GM12801 (cell line): ENCODE results near the gene WBP2.

Source experiments
- TF ChIP-seq, protein P1 (sequence below): IDR thresholded peaks from one replicate; pipeline ENCODE4 v1.5.1; 2011; ENCODE audit warnings: control low read depth; ENCODE audit not compliant: insufficient read length; ENCODE audit errors: extremely low read depth

The WBP2 gene

DNA sequence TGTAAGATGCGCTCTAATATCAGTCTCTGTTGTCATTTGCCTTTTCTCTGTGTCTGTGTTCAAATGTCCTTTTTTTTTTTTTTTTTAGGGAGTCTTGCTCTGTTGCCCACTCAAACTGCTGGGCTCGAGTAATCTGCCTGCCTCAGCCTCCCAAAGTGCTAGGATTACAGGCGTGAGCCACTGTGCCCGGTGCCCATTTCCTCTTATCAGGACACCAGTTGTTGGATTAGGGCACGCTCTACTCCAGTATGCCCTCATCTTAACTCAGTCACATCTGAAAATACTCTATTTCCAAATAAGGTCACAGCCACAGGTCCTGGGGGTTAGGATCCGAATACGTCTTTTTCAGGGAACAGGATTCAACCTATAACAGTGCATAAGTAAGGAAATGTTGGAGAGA, 25.1 kb upstream of the WBP2 start:
- TF ChIP-seq, protein P1, sequence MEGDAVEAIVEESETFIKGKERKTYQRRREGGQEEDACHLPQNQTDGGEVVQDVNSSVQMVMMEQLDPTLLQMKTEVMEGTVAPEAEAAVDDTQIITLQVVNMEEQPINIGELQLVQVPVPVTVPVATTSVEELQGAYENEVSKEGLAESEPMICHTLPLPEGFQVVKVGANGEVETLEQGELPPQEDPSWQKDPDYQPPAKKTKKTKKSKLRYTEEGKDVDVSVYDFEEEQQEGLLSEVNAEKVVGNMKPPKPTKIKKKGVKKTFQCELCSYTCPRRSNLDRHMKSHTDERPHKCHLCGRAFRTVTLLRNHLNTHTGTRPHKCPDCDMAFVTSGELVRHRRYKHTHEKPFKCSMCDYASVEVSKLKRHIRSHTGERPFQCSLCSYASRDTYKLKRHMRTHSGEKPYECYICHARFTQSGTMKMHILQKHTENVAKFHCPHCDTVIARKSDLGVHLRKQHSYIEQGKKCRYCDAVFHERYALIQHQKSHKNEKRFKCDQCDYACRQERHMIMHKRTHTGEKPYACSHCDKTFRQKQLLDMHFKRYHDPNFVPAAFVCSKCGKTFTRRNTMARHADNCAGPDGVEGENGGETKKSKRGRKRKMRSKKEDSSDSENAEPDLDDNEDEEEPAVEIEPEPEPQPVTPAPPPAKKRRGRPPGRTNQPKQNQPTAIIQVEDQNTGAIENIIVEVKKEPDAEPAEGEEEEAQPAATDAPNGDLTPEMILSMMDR, result no peak

DNA sequence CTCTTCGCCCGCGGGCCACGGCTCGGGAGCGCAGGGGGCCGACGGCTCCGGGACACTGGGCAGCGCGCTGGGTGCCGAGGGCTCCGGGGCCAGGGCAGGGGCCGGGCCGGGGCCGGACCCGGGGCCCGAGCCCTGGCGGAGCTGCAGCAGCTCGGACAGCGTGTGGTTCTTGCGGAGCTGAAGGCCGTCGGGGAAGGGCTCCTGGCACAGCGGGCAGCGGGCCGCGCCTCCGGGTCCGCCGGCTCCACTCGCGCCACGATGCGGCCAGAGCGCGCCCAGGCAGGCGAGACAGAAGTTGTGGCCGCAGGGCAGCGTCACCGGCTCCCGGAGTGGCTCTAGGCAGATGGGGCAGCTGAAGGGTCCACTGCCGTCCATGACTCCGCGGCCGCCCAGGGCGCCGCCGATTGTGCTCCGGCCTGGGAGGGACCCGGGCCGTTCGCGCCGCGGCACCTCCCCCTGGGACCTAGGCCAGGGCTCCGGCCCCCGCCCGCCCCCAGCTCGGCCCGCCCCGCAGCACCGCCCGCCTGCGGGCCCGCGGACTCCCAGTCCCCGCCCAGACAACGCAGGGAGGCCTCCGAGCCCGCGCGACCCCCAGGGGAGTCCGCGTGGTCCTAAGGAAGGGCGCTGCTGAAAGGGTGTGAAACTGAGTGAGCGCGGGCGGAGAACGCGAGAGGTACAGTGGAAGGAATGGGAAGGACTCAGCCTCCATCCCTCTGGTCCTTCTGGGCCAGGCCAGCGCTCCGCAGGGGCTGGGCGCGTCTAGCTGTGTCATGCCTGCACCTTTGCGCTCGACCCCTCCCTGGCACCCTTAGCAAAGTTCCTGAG, 23.3 kb upstream of the WBP2 start, which contains the start of gene TRIM47:
Gene TRIM47, minus strand, starts transcription at position 408 of the 825 bp plus-strand sequence. Its CDS starts 33 bp downstream, at position 375.
- TF ChIP-seq, protein P1, result no peak

DNA sequence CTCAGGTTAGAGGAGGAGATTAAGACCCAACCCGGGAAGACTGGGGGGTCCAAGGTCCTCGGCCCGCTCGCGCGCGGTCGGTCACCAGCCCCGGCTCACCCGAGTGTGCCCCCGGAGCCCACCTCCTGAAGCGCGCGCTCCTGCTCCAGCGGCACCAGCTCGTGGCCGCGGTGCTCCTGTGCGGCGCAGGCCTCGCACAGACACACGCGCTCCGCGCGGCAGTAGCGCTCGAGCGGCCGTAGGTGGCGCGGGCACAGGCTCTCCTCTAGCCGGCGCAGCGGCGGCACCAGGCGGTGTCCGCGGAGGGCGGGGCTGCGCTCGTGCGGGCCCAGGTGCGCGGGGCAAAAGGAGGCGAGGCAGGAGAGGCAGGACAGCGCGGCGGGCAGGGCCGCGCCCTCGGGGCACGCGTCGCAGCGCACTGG, 22.6 kb upstream of the WBP2 start:
- TF ChIP-seq, protein P1, result no peak

DNA sequence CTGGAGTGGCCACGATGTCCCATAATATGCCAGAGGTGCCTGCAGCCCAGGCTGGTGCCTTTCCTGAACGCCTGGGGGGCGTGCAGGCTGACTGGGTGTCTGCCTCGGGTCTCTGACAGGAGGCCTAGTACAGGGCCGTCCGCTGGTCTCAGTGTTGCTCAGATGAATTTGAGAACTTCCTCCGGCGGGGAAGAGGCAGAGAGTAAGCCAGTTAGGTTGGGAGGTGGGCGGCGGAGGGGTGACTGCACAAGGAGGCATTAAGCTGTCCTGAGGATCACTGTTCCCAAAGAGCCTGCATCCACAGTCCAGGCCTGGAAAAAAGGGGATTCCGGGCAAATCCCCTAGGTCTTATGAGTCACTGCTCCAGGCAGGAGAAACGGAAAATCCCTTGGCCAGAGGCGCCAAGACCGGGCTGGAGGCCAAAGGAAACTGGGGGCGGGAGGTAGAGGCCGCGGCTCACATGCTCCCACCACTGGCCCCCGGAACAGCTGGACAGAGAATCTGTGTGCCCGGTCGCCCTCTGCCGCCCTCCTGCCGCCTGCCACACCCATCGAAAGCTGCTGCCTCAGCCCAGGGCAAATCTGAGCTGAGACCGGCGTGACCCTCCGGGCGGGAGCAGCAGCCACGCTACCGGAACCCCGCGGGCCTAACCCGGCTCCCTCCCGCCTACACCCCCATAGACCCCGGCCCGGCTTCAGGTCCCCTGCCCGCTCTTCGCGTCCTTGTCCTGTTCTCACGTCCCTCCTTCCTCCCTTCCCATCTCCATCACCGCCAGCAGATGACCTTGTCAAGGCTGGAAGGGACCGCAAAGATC, 22.0 kb upstream of the WBP2 start:
- TF ChIP-seq, protein P1, result no peak

DNA sequence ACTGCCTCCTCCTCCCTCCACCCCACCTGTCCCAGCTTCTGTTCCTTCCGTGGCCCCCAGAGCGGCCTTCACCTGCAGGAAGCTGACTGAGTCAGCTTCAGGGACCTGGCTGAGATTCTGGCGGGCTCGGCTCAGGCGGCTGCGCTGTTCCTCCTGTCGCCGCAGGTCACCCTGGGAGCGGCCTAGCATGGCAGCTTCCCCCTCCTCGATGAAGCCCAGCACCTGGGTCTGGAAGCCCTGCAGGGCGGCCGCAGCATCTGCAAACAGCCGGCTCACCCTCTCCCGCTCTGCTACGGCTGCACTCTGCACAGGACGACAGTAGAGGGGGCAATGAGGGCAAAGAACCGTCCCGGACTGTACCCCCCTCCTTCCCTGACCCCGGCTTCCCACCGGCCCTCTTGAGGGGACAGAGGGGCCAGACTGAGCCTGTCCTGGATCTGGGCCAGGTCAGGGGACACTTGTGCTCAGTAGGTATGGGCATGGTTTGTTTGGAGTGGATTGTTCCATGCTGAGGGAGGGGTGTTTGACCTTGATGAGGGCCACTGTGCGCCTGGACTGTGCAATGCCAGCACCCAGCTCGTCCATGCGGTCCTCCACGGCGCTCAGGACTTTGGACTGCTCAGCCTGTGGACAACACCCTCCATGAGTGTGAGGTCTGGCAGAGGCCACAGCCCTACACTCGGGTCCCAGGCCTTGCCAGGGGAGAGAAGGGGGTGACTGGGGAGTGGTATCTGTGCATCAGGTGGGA, 21.2 kb upstream of the WBP2 start:
- TF ChIP-seq, protein P1, result no peak

DNA sequence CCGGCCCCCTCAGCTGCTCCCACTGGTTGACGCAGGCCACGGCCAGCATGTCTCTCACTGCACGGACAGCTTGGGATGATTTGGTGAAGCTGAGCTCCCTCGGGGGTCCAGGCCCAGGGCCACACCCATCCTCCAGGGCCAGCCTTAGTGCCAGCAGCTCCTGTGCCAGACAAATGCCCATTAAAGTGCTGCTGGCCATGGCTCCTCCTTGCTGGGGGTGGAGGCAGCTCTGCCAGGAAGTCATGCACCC, 20.7 kb upstream of the WBP2 start:
- TF ChIP-seq, protein P1, result no peak
